Naive thymus-derived CD8-positive, alpha-beta T cell (primary cell): Measurements from ENCODE around the gene SIRT7. TPM values are rescaled to one million over a fixed set of nuclear protein-coding genes. Genes with fewer than 3 reads are reported as not detected.
A peak's percentile ranks its signal among the peaks of the same experiment; 100 is the strongest.

ENCODE experiments used
- ATAC-seq, 2 donors: fragments of 150-1000 bp; cut with Tn5 transposase in 1 of 2; sonication (Bioruptor Pico), chemical (Tn5 transposase) in 1 of 2; 1 replicate in 1 of 2; 2 replicates in 1 of 2; pipeline ENCODE4 v1.10.0; 2021; ENCODE audit warnings: mild to moderate bottlenecking in 2 of 2, moderate library complexity in 2 of 2
- POLR2A ChIA-PET: fragments of 350-600 bp; sonication (Branson Sonifier 250); formaldehyde crosslinking; loops from one replicate; lab custom pipeline; 2021; ENCODE audit warnings: antibody characterized with exemption; lab: Charles Lee
- DNase-seq, 10 donors: peaks; one replicate each; pipeline versions ENCODE4 v3.0.0 to v3.0.0-alpha.2; 2020 to 2022
- H3K27ac Mint-ChIP-seq, 10 donors: one replicate each; pipeline ENCODE4 v1.8.0; 2020 to 2022; ENCODE audit warnings: mild to moderate bottlenecking in 10 of 10, mixed read lengths in 10 of 10, moderate library complexity in 4 of 10, inconsistent platforms in 1 of 10
- H3K27me3 Mint-ChIP-seq, 5 donors: one replicate each; pipeline ENCODE4 v1.8.0; 2021 to 2022; ENCODE audit warnings: mixed read lengths in 5 of 5
- H3K36me3 Mint-ChIP-seq, 3 donors: one replicate each; pipeline ENCODE4 v1.8.0; 2020 to 2022; ENCODE audit warnings: mixed read lengths in 3 of 3, mild to moderate bottlenecking in 2 of 3, inconsistent platforms in 1 of 3
- H3K4me1 Mint-ChIP-seq, 4 donors: one replicate each; pipeline ENCODE4 v1.8.0; 2021 to 2022; ENCODE audit warnings: mixed read lengths in 4 of 4
- H3K4me3 Mint-ChIP-seq, 10 donors: one replicate each; pipeline ENCODE4 v1.8.0; 2020 to 2022; ENCODE audit warnings: mild to moderate bottlenecking in 10 of 10, mixed read lengths in 10 of 10, moderate library complexity in 6 of 10, inconsistent platforms in 1 of 10
- H3K9me3 Mint-ChIP-seq, 9 donors: one replicate each; pipeline ENCODE4 v1.8.0; 2020 to 2022; ENCODE audit warnings: mixed read lengths in 9 of 9, mild to moderate bottlenecking in 3 of 9, inconsistent platforms in 1 of 9, moderate library complexity in 1 of 9
- polyA plus RNA-seq, 3 donors: library from polyadenylated mRNA; unstranded; fragments of 300-500 nt; fragmentation: Illumina TruSeq; gene quantifications; one replicate each; pipeline ENCODE4 v1.2.3, GENCODE V29; 2021
- total RNA-seq, 8 experiments: library from RNA in 2 of 8; stranded (reverse) in 2 of 8; gene quantifications; one replicate each; pipeline ENCODE4 v1.2.3 and lab custom pipeline; 2021 to 2026

Gene SIRT7
- total and polyA plus RNA-seq, 5 experiments from 2014 or later: 21.3 to 70.8 (median 30.6) TPM

GRCh38 chr17:81927653-81928543 is 9.9 kb upstream of the SIRT7 start, which contains the start of gene MAFG:
TSS of gene MAFG (minus strand) at chr17:81927735. CDS start at chr17:81923185, 4,550 bp downstream.
- peaks cover 6 to 29% (median 15%) of the 10 kb centered on the region in 4 donors for H3K4me1 Mint-ChIP-seq
- POLR2A ChIA-PET: interaction anchor here (0.7 to 3.3 kb wide), 14 partner anchors 9 to 302 kb away, joined by 3 to 22 read pairs (median 3); partner anchors contain the start of genes ARHGDIA, DCXR and PYCR1
- ATAC-seq (peak; percentile 78 to 79), DNase-seq (peak; percentile 82 to 94 (median 90))
- H3K27me3 Mint-ChIP-seq: peaks cover 0 to 19% (median 5%) of the 10 kb centered on the region in 5 donors
- H3K9me3 Mint-ChIP-seq: no peaks in the 10 kb centered on the region
- peak within 1 kb of the TSS; percentile 75 to 88 (median 80) for H3K4me3 Mint-ChIP-seq
- H3K36me3 Mint-ChIP-seq: peaks cover 0 to under 1% (median 0%) of the 10 kb centered on the region in 3 donors
- H3K27ac Mint-ChIP-seq: peak within 1 kb of the TSS; percentile 53 to 85 (median 83)

GRCh38 chr17:81927152-81927652 is 9.2 kb upstream of the SIRT7 start:
- peak in 1 of 10 donors; percentile 30 for DNase-seq

DNA sequence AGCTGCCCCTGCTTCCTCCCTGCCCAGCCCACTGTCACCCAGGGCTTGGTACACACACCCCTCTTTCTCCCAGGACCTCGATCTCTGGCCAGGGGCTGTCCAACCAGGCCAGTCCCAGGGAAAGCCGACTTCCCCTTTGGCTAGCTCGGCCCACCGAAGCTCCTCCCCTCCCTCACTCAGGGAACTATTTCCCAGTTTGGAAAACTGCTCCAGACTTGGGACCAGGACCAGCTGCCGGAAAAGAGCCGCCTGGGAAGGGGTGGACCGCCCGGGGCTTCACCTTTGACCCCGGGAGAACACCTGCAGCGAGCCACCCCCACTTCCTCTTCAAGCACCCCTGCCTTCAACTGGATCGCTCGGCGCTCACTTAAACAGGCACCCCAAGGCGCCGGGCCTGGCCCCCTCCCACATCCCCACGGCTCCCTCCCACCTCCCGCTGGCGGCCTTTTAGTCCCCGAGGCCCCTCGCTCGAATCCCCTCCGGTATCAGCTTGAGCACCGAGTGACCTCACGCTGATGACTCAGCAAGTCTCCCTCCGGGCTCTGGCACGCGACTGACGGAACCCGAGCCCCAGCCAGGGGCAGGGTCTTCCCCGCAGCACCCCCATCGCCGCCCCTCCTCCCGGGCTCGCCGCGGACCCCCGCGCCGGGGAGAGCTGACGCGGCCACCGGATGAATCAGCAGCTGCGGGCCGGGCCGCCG is 8.6 kb upstream of the SIRT7 start:
- peak overlapping the region; percentile 75 to 88 (median 80) for H3K4me3 Mint-ChIP-seq
- DNase-seq (peak in 5 of 10 donors; percentile 31 to 75 (median 42)), ATAC-seq (peak; percentile 20 to 29)
- H3K36me3 Mint-ChIP-seq: peaks cover 0 to 2% (median 0%) of the 10 kb centered on the region in 3 donors
- peak overlapping the region; percentile 53 to 85 (median 83) for H3K27ac Mint-ChIP-seq
- peaks cover 6 to 30% (median 15%) of the 10 kb centered on the region in 4 donors for H3K4me1 Mint-ChIP-seq
- peaks cover 0 to 19% (median 5%) of the 10 kb centered on the region in 5 donors for H3K27me3 Mint-ChIP-seq
- H3K9me3 Mint-ChIP-seq: no peaks in the 10 kb centered on the region
- POLR2A ChIA-PET: interaction anchor here (0.8 to 3.3 kb wide), 13 partner anchors 9 to 303 kb away, joined by 3 to 22 read pairs (median 3); partner anchors contain the start of genes ARHGDIA and DCXR

More at GRCh38 chr17:81927152-81927652, 9.2 kb upstream of the SIRT7 start:
- H3K27me3 Mint-ChIP-seq: peaks cover 0 to 19% (median 5%) of the 10 kb centered on the region in 5 donors
- peak overlapping the region in 4 of 10 donors; percentile 49 to 77 (median 68) for H3K4me3 Mint-ChIP-seq
- H3K36me3 Mint-ChIP-seq: peaks cover 0 to 2% (median 0%) of the 10 kb centered on the region in 3 donors
- H3K4me1 Mint-ChIP-seq: peaks cover 6 to 29% (median 15%) of the 10 kb centered on the region in 4 donors
- peak; percentile 38 to 54 for ATAC-seq
- peak overlapping the region in 1 of 10 donors; percentile 39 for H3K27ac Mint-ChIP-seq
- H3K9me3 Mint-ChIP-seq: no peaks in the 10 kb centered on the region
- POLR2A ChIA-PET: interaction anchor here (0.8 to 3.3 kb wide), 15 partner anchors 9 to 302 kb away, joined by 3 to 22 read pairs (median 3); partner anchors contain the start of genes ARHGDIA, DCXR and PYCR1

DNA sequence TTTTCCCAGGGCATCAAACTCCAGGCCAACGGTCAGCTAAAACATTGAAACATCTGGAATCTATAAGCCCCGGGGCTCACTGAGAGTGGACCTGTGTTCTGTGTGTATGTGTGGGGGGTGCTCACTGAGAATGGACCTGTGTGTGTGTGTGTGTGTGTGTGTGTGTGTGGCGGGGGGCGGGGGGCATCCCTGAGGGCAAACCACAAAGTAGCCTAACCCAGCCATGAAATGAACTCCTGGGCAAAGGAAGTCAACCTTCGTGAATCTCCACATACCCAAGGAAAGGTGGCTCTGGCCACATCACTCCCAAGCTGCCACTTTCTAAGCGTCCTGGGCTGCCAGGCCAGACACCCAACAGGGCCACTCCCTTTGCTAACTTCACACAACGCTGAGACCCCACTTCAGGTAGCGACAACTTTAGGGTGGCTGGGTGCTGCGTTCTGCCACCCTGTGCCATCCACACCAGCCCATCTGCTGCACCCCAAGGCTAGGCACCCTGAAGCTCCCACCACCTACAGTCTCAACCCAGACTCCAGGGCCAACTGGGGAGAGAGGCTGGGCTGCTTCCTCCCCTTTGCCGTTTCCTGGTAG is 8.0 kb upstream of the SIRT7 start:
- Mint-ChIP-seq H3K27ac (peak overlapping the region; percentile 53 to 85 (median 83)), H3K9me3 (no peaks in the 10 kb centered on the region), H3K4me3 (peak overlapping the region; percentile 75 to 88 (median 80)), H3K4me1 (peaks cover 6 to 34% (median 15%) of the 10 kb centered on the region in 4 donors), H3K36me3 (peaks cover 0 to 2% (median 0%) of the 10 kb centered on the region in 3 donors), H3K27me3 (peaks cover 0 to 19% (median 4%) of the 10 kb centered on the region in 5 donors)
- DNase-seq (no peak), ATAC-seq (no peak)
- POLR2A ChIA-PET: interaction anchor here (0.7 to 3.3 kb wide), 10 partner anchors 10 to 263 kb away, joined by 3 to 22 read pairs (median 4); partner anchors contain the start of genes ARHGDIA, NPB and PYCR1

GRCh38 chr17:81924557-81925532 is 6.9 kb upstream of the SIRT7 start:
- peak overlapping the region in 6 of 10 donors; percentile 19 to 84 (median 38) for H3K27ac Mint-ChIP-seq

DNA sequence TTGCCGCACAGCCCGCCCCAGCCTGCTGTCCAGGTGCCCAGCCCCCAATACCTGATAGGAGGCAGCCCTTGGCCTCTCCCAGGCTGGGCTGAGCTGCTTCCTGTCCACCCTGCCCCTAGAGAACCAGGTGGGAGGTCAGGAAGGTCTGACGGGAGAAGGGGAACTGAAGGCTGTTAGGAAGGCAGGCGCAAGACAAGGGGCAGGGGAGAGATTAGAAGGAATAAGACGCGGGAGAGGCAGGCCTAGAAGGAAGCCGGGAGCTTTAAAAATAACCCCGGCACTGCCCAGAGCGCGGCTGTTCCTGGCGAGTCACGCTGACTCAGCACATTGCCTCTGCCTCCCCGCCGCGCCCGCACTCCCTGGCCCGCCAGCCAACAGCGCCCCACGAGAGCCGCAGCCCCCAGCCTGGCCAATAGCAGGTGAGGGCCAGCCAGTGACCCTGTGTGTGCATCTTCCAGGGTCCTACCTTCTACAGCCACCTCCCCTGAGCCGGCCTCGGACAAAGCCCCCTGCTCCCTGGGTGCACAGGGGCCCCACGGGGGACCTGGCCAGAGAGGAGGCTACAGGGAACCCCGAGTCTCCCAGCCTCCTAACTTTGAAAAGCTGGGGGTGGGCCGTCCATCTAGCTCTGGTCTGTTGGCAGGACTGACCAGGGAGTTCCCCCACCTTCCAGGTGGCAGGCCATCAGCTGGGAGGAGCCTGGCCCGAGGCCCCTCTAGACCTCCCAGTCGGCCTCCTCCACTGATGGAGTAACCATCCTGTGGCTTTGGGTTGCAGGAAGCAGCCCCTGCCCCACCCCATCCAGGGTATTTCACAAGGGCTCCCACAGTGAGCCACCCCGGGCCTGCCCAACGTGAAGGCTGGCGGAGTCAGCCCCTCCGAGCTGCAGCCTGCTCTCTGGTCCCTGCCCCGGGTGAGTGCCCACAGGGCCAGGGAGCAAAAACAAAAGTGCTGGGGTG is 5.6 kb upstream of the SIRT7 start:
- ATAC-seq (no peak), DNase-seq (no peak)
- POLR2A ChIA-PET: interaction anchor here (0.7 to 1.3 kb wide), 4 partner anchors 10 to 222 kb away, joined by 3 read pairs; no protein-coding TSS in a partner anchor
- H3K4me1 Mint-ChIP-seq: peaks cover 9 to 41% (median 20%) of the 10 kb centered on the region in 4 donors
- no peak overlapping the region for H3K4me3 Mint-ChIP-seq
- H3K36me3 Mint-ChIP-seq: peaks cover 0 to 2% (median 0%) of the 10 kb centered on the region in 3 donors
- peak overlapping the region in 2 of 10 donors; percentile 31 to 52 for H3K27ac Mint-ChIP-seq
- H3K27me3 Mint-ChIP-seq: peaks cover 0 to 2% (median 0%) of the 10 kb centered on the region in 5 donors
- H3K9me3 Mint-ChIP-seq: no peaks in the 10 kb centered on the region

More at GRCh38 chr17:81924557-81925532, 6.9 kb upstream of the SIRT7 start:
- DNase-seq (no peak), ATAC-seq (no peak)
- peaks cover 6 to 35% (median 15%) of the 10 kb centered on the region in 4 donors for H3K4me1 Mint-ChIP-seq
- H3K36me3 Mint-ChIP-seq: peaks cover 0 to 2% (median 0%) of the 10 kb centered on the region in 3 donors
- peaks cover 0 to 12% (median 2%) of the 10 kb centered on the region in 5 donors for H3K27me3 Mint-ChIP-seq
- peak overlapping the region; percentile 31 to 88 (median 78) for H3K4me3 Mint-ChIP-seq
- no peaks in the 10 kb centered on the region for H3K9me3 Mint-ChIP-seq
- POLR2A ChIA-PET: interaction anchor here (0.7 to 3.3 kb wide), 9 partner anchors 12 to 262 kb away, joined by 3 to 22 read pairs (median 4); partner anchors contain the start of genes ARHGDIA, NPB and PYCR1

GRCh38 chr17:81922566-81923301 is 4.8 kb upstream of the SIRT7 start:
- DNase-seq: no peak
- Mint-ChIP-seq H3K36me3 (peaks cover 0 to 2% (median 0%) of the 10 kb centered on the region in 3 donors), H3K27ac (peak overlapping the region in 2 of 10 donors; percentile 5 to 31), H3K9me3 (no peaks in the 10 kb centered on the region), H3K4me1 (peaks cover 12 to 48% (median 25%) of the 10 kb centered on the region in 4 donors), H3K4me3 (no peak overlapping the region), H3K27me3 (no peaks in the 10 kb centered on the region)
- no peak for ATAC-seq
- POLR2A ChIA-PET: interaction anchor here (0.9 kb wide), 1 partner anchor 52 kb away, joined by 5 read pairs; the partner anchor contains the start of gene ARHGDIA

- H3K36me3 Mint-ChIP-seq: peaks cover 0 to 3% (median 0%) of the 10 kb centered on the region in 3 donors
- H3K9me3 Mint-ChIP-seq: no peaks in the 10 kb centered on the region
- ATAC-seq: no peak
- no peak overlapping the region for H3K27ac Mint-ChIP-seq
- DNase-seq: no peak
- H3K27me3 Mint-ChIP-seq: no peaks in the 10 kb centered on the region
- no peak overlapping the region for H3K4me3 Mint-ChIP-seq
- peaks cover 15 to 51% (median 30%) of the 10 kb centered on the region in 4 donors for H3K4me1 Mint-ChIP-seq
- POLR2A ChIA-PET: interaction anchor here (0.9 kb wide), 1 partner anchor 51 kb away, joined by 5 read pairs; the partner anchor contains the start of gene ARHGDIA
These were observed 4.1 kb upstream of the SIRT7 start for GRCh38 chr17:81921996-81922565.

- no peak for DNase-seq
- H3K4me3 Mint-ChIP-seq: no peak overlapping the region
- POLR2A ChIA-PET: no interaction called here
These were observed 3.5 kb upstream of the SIRT7 start for GRCh38 chr17:81921537-81921862.

More at GRCh38 chr17:81921537-81921862, 3.5 kb upstream of the SIRT7 start:
- Mint-ChIP-seq H3K27ac (no peak overlapping the region), H3K27me3 (no peaks in the 10 kb centered on the region), H3K4me1 (peaks cover 16 to 56% (median 33%) of the 10 kb centered on the region in 4 donors), H3K9me3 (no peaks in the 10 kb centered on the region), H3K36me3 (peaks cover 0 to 7% (median 0%) of the 10 kb centered on the region in 3 donors)
- ATAC-seq: no peak
